GM18508 (cell line): ENCODE results near the gene FEM1B.

ENCODE experiments used
- ATAC-seq: cut with Tn5 transposase; IDR thresholded peaks from one replicate; pipeline ENCODE4 v1.9.1; 2021; ENCODE audit warnings: moderate number of reproducible peaks; ENCODE audit not compliant: insufficient read depth, unreplicated experiment

Gene FEM1B

GRCh38 chr15:68339481-68339880 lies 61.9 kb downstream of the FEM1B start:
- ATAC-seq: no peak

GRCh38 chr15:68340726-68341671 lies 63.5 kb downstream of the FEM1B start:
- no peak for ATAC-seq

DNA sequence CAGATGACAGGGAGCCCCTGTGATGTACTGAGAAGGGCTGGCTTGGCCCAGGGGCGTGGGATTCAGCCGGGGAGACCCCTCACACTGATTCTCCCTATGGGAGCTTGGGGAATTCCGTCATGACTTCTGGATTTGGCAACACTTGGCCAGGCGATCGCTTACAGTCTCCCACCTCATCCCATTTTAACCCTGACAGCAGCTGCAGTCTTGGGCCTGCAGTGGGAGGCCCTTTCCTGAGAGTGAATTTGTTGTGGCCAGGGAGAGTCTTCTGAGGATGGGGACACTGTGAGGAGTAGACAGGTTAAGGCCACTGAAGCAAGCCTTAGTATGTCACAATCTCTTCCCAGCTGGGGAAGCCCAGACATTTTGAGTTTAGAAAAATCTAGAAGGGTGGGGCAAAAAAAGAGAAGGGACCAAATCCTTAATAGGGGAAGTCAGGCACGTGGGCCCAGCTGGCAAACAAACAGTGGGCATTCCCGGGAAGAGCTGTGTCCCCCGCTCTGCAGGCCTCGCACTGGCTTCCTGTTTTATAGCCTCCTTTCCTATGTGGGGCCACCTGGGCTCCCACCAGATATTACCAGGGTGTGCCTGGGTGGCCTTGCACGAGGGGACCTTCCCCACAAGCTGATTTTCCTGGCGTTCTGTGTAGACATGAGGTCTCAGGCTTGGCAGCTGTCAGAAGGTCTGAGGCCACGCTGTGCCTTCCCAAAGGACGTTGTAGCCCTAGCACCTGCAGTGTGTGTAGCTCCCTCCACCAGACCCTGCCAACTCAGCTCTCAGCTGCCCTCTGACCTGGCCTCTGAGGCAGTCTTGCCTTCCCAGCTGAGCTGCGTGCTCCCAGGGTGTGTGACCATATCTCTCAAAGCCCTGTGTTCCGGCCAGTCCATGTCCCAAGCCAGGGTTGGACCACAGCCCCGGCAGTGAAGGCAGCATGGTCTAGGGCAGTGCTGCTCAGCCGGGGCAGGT lies 64.5 kb downstream of the FEM1B start:
- ATAC-seq: no peak

GRCh38 chr15:68343579-68344225 lies 66.2 kb downstream of the FEM1B start:
- no peak for ATAC-seq

DNA sequence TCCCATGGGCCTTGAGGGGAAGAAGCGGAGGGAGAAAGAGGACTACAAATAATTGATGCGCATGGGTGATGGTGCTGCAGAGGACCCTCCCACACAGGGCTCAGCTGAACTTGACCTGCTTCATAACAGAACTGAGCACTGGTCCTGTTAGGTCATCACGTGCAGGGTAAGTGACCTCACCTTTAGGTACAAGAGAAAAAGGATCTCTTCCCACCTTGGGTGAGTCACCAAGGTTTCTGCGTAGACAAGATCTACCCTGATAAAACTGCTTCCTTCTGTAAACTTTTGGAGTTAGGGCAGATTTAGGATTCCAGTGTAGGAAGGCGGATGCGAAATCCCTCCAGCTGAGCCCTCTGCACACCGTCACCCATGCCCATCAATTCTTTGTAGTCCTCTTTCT lies 67.1 kb downstream of the FEM1B start:
- ATAC-seq: no peak
